Activated T-helper 2 cell treated with anti-CD3 and anti-CD28 coated beads, Interferon-gamma antibody, Interleukin-2, Interleukin-4, amounts not matched to agents 10 μg/mL and 5 μg/mL and 100 μg/mL, durations not matched to agents 14 hours and 24 hours and 36 hours (primary cell): ENCODE measurements around the gene REEP6. TPM values are rescaled to one million over a fixed set of nuclear protein-coding genes. Genes with fewer than 3 reads are reported as not detected.
"Not testable (repeated sequence)": the region's sequence is repeated elsewhere in the genome, so short reads cannot be mapped to it uniquely, and the experiment has no call there.

Source experiments
- DNase-seq: peaks from one replicate; pipeline ENCODE4 v3.0.0; 2021; ENCODE audit warnings: low spot score
- H3K27ac Mint-ChIP-seq: one replicate; pipeline ENCODE4 v1.8.0; 2021; ENCODE audit warnings: mixed read lengths
- H3K27me3 Mint-ChIP-seq: one replicate; pipeline ENCODE4 v1.8.0; 2021; ENCODE audit warnings: low read depth, mixed read lengths
- H3K36me3 Mint-ChIP-seq: one replicate; pipeline ENCODE4 v1.8.0; 2021; ENCODE audit warnings: low read depth, mixed read lengths
- H3K4me1 Mint-ChIP-seq: one replicate; pipeline ENCODE4 v1.8.0; 2021; ENCODE audit warnings: low read depth, mixed read lengths
- H3K4me3 Mint-ChIP-seq: one replicate; pipeline ENCODE4 v1.8.0; 2021; ENCODE audit warnings: low read depth, mild to moderate bottlenecking, moderate library complexity, mixed read lengths
- H3K9me3 Mint-ChIP-seq: one replicate; pipeline ENCODE4 v1.8.0; 2021; ENCODE audit warnings: mixed read lengths
- intact Hi-C: fragments of 100-400 bp; cut with micrococcal nuclease; formaldehyde crosslinking; loops from one replicate; pipeline ENCODE4 v1.15.1; 2023
- total RNA-seq: library from RNA; stranded (reverse); gene quantifications from 2 replicates; pipeline ENCODE4 v1.2.3, GENCODE V29; 2022

REEP6 gene
- total RNA-seq, 1 donor from 2014 or later = 2.1 TPM

- H3K27me3 Mint-ChIP-seq = peaks cover 9% of the 10 kb centered on the region
- intact Hi-C loops = no loop called here
- H3K36me3 Mint-ChIP-seq = no peaks in the 10 kb centered on the region
- DNase-seq = no peak
- peaks cover 11% of the 10 kb centered on the region for H3K4me1 Mint-ChIP-seq
- H3K27ac Mint-ChIP-seq = no peak overlapping the region
- no peak overlapping the region for H3K4me3 Mint-ChIP-seq
- H3K9me3 Mint-ChIP-seq = no peaks in the 10 kb centered on the region
These were observed 3.3 kb downstream of the REEP6 start for GRCh38 chr19:1494115-1494815.

- intact Hi-C loops = no loop called here
- no peak overlapping the region for H3K4me3 Mint-ChIP-seq
- H3K9me3 Mint-ChIP-seq = no peaks in the 10 kb centered on the region
- peaks cover 9% of the 10 kb centered on the region for H3K27me3 Mint-ChIP-seq
- H3K36me3 Mint-ChIP-seq = no peaks in the 10 kb centered on the region
- DNase-seq = no peak
- peaks cover 8% of the 10 kb centered on the region for H3K4me1 Mint-ChIP-seq
- no peak overlapping the region for H3K27ac Mint-ChIP-seq
These were observed 4.2 kb downstream of the REEP6 start for GRCh38 chr19:1495051-1495798.

- H3K36me3 Mint-ChIP-seq = no peaks in the 10 kb centered on the region
- peaks cover 9% of the 10 kb centered on the region for H3K27me3 Mint-ChIP-seq
- DNase-seq = no peak
- H3K4me3 Mint-ChIP-seq = no peak overlapping the region
- no peak overlapping the region for H3K27ac Mint-ChIP-seq
- H3K9me3 Mint-ChIP-seq = no peaks in the 10 kb centered on the region
- intact Hi-C loops = no loop called here
- H3K4me1 Mint-ChIP-seq = peaks cover 5% of the 10 kb centered on the region
These were observed 5.1 kb downstream of the REEP6 start for GRCh38 chr19:1495799-1496713.

- DNase-seq = no peak
- Mint-ChIP-seq H3K27ac (no peak overlapping the region), H3K27me3 (peaks cover 5% of the 10 kb centered on the region), H3K9me3 (no peaks in the 10 kb centered on the region), H3K4me1 (peaks cover under 1% of the 10 kb centered on the region), H3K36me3 (no peaks in the 10 kb centered on the region), H3K4me3 (no peak overlapping the region)
- intact Hi-C loops = no loop called here
These were observed 6.0 kb downstream of the REEP6 start for GRCh38 chr19:1496714-1497577.

- no peaks in the 10 kb centered on the region for H3K36me3 Mint-ChIP-seq
- no peaks in the 10 kb centered on the region for H3K9me3 Mint-ChIP-seq
- no peak for DNase-seq
- no peak overlapping the region for H3K4me3 Mint-ChIP-seq
- intact Hi-C loops = no loop called here
- no peak overlapping the region for H3K27ac Mint-ChIP-seq
- H3K4me1 Mint-ChIP-seq = no peaks in the 10 kb centered on the region
- no peaks in the 10 kb centered on the region for H3K27me3 Mint-ChIP-seq
These were observed 6.7 kb downstream of the REEP6 start for GRCh38 chr19:1497578-1498235.

GRCh38 chr19:1499231-1499630 is 8.2 kb downstream of the REEP6 start:
- H3K9me3 Mint-ChIP-seq, intact Hi-C loops, H3K36me3 Mint-ChIP-seq, DNase-seq, H3K27ac Mint-ChIP-seq, H3K4me1 Mint-ChIP-seq, H3K4me3 Mint-ChIP-seq, H3K27me3 Mint-ChIP-seq: not testable (repeated sequence)

- no peak for DNase-seq
- Mint-ChIP-seq H3K27me3 (peaks cover 2% of the 10 kb centered on the region), H3K27ac (no peak overlapping the region), H3K4me3 (no peak overlapping the region), H3K9me3 (no peaks in the 10 kb centered on the region), H3K4me1 (peaks cover 2% of the 10 kb centered on the region), H3K36me3 (no peaks in the 10 kb centered on the region)
- intact Hi-C loops = no loop called here
These were observed 10.2 kb downstream of the REEP6 start for GRCh38 chr19:1501200-1501595.

- H3K4me3 Mint-ChIP-seq = no peak overlapping the region
- H3K27ac Mint-ChIP-seq = no peak overlapping the region
- DNase-seq = no peak
- H3K9me3 Mint-ChIP-seq = no peaks in the 10 kb centered on the region
- H3K27me3 Mint-ChIP-seq = peaks cover 2% of the 10 kb centered on the region
- intact Hi-C loops = no loop called here
- no peaks in the 10 kb centered on the region for H3K36me3 Mint-ChIP-seq
- peaks cover 4% of the 10 kb centered on the region for H3K4me1 Mint-ChIP-seq
These were observed 11.6 kb downstream of the REEP6 start for GRCh38 chr19:1502433-1503088.

GRCh38 chr19:1503089-1503924 is 12.3 kb downstream of the REEP6 start:
- no peak overlapping the region for H3K4me3 Mint-ChIP-seq
- H3K36me3 Mint-ChIP-seq = peaks cover 3% of the 10 kb centered on the region
- no peaks in the 10 kb centered on the region for H3K9me3 Mint-ChIP-seq
- H3K27me3 Mint-ChIP-seq = peaks cover 2% of the 10 kb centered on the region
- intact Hi-C loops = no loop called here
- DNase-seq = peak; percentile 53
- H3K4me1 Mint-ChIP-seq = peaks cover 9% of the 10 kb centered on the region
- no peak overlapping the region for H3K27ac Mint-ChIP-seq

GRCh38 chr19:1503925-1504773 is 13.2 kb downstream of the REEP6 start:
- Mint-ChIP-seq H3K4me1 (peaks cover 9% of the 10 kb centered on the region), H3K27me3 (peaks cover 2% of the 10 kb centered on the region), H3K4me3 (no peak overlapping the region), H3K27ac (no peak overlapping the region), H3K9me3 (no peaks in the 10 kb centered on the region), H3K36me3 (peaks cover 3% of the 10 kb centered on the region)
- no peak for DNase-seq
- intact Hi-C loops = no loop called here
